ENCODE results near the gene LRRC75B.
A peak's percentile ranks its signal among the peaks of the same experiment; 100 is the strongest.
"Not testable (repeated sequence)": the region's sequence is repeated elsewhere in the genome, so short reads cannot be mapped to it uniquely, and the experiment has no call there.

LRRC75B gene

DNA sequence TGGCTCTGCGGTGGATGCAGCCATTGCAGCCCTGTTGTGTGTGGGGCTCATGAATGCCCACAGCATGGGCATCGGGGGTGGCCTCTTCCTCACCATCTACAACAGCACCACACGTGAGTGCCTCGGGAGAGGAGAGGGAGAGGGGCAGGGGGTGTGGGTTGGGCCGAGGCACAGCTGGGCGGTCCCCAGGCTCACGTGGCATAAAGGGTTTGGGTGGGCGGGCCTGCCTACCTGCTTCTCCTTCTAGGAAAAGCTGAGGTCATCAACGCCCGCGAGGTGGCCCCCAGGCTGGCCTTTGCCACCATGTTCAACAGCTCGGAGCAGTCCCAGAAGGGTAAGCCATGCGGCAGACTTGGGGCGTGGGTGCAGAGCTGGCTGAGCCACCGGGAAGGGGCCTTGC lies 21.9 kb upstream of the LRRC75B start:
- not testable (repeated sequence) for ATAC-seq (replicated peaks; ENCODE audit: extremely low read depth, poor library complexity, severe bottlenecking); H3K27ac Mint-ChIP-seq (ENCODE audit: low read depth); DNase-seq (ENCODE audit: low spot score in 2 of 2); H3K9me3 Mint-ChIP-seq; H3K36me3 Mint-ChIP-seq (ENCODE audit: insufficient read depth); H3K4me3 Mint-ChIP-seq; H3K27me3 Mint-ChIP-seq; H3K4me1 Mint-ChIP-seq

DNA sequence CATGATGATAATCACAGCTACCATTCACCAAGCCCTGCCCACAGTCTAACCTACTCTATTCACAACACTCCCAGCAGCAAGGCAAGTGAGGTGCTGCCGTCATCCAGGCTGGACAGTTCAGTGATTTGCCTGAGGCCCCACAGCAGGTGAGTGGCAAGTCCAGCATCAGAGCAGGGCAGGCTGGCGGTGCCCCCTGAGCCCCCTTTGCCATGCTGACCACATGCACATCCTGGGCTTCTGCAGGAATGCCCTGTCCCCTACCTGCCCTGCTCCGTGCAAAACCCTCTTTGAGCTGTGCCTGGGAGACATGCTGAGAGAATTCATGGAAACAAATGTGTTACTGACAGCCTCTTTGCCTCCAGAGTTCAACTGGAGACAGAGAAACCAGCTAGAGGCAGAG lies 17.0 kb upstream of the LRRC75B start:
- not testable (repeated sequence) for H3K27ac Mint-ChIP-seq (ENCODE audit: low read depth)

DNA sequence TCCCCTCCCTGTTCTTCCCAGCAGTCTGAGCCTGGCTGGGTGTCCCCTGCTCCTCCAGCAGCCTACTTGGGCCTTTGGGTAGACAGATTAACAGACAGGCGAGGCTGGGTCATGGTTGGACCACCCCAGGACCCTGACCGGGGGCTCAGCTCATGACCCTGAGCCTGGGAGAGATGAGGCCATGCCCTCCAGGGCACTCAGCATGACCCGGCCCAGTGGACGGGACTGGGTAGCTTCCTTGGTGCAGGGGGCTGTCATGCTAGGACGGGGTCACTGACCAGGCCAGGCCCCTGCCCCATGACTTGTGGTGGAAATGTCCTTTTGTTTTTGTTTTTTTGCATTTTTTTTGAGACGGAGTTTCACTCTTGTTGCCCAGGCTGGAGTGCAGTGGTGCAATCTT lies 15.5 kb upstream of the LRRC75B start:
- H3K27ac Mint-ChIP-seq (ENCODE audit: low read depth), result peak overlapping the region; percentile 99
- not testable (repeated sequence) for ATAC-seq (replicated peaks; ENCODE audit: extremely low read depth, poor library complexity, severe bottlenecking); DNase-seq (ENCODE audit: low spot score in 2 of 2); H3K9me3 Mint-ChIP-seq; H3K27me3 Mint-ChIP-seq; H3K36me3 Mint-ChIP-seq (ENCODE audit: insufficient read depth)
- H3K4me1 Mint-ChIP-seq, result peaks cover 18% of the 10 kb centered on the region
- H3K4me3 Mint-ChIP-seq, result peak overlapping the region; percentile 93

More for the DNA sequence above, 17.0 kb upstream of the LRRC75B start:
- not testable (repeated sequence) for DNase-seq (ENCODE audit: low spot score in 2 of 2); H3K4me3 Mint-ChIP-seq; ATAC-seq (replicated peaks; ENCODE audit: extremely low read depth, poor library complexity, severe bottlenecking); H3K27me3 Mint-ChIP-seq; H3K4me1 Mint-ChIP-seq; H3K36me3 Mint-ChIP-seq (ENCODE audit: insufficient read depth); H3K9me3 Mint-ChIP-seq

DNA sequence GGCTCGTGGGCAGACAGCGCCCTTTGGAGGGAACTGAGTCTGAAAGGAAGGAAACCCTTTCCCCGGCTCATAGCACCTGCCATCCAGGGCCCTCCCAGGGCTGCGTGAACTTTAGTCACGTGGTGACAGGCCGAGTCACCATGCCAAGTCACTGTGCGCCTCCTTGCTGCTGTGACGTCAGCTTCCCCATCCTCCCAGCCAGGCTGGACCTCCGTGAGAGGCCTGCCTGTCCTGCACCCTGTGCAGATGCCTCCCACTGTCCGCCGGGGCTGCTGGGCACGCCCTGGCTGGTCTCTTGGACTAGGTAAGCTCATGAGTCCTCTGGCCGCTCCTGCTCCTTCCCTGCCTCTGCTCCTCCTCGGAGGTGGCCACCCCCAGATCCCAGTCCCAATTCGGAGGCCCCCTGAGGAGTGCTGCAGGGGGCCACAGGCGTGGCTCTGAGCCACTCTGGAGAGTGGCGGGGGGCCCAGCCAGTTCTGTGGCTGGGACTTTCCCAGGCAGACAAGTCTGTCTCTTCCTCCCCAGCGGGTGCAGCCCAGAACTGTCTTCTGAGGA lies 14.6 kb upstream of the LRRC75B start:
- not testable (repeated sequence) for H3K27me3 Mint-ChIP-seq; H3K9me3 Mint-ChIP-seq; H3K36me3 Mint-ChIP-seq (ENCODE audit: insufficient read depth)
- Mint-ChIP-seq H3K4me1 (peaks cover 20% of the 10 kb centered on the region), H3K27ac (ENCODE audit: low read depth) (peak overlapping the region; percentile 99), H3K4me3 (peak overlapping the region; percentile 93)
- peak; percentile 75 for ATAC-seq (replicated peaks; ENCODE audit: extremely low read depth, poor library complexity, severe bottlenecking)
- DNase-seq (ENCODE audit: low spot score in 2 of 2), result peak in 1 of 2 donors; percentile 26

DNA sequence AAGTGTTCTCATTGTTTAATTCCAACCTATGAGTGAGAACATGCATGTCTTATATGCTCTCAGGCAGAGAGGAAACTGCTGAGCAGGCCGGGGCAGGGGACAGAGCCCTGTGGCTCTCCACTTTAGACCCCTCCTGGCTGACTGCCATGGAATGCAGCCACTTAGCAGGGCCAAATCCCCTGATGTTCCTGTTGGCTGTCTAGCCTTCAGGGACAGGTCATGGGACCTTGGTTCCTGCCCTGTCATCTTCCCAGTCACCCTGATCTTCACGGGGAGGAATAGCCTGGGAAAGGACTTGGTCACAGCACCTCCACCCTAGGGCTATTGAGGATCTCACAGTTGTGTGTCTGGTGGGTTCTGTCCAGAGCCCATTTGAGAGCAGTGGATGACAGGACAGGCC lies 13.5 kb upstream of the LRRC75B start:
- not testable (repeated sequence) for DNase-seq (ENCODE audit: low spot score in 2 of 2); H3K9me3 Mint-ChIP-seq; H3K27me3 Mint-ChIP-seq; H3K4me3 Mint-ChIP-seq; H3K27ac Mint-ChIP-seq (ENCODE audit: low read depth); H3K36me3 Mint-ChIP-seq (ENCODE audit: insufficient read depth); ATAC-seq (replicated peaks; ENCODE audit: extremely low read depth, poor library complexity, severe bottlenecking)
- H3K4me1 Mint-ChIP-seq, result peaks cover 20% of the 10 kb centered on the region

DNA sequence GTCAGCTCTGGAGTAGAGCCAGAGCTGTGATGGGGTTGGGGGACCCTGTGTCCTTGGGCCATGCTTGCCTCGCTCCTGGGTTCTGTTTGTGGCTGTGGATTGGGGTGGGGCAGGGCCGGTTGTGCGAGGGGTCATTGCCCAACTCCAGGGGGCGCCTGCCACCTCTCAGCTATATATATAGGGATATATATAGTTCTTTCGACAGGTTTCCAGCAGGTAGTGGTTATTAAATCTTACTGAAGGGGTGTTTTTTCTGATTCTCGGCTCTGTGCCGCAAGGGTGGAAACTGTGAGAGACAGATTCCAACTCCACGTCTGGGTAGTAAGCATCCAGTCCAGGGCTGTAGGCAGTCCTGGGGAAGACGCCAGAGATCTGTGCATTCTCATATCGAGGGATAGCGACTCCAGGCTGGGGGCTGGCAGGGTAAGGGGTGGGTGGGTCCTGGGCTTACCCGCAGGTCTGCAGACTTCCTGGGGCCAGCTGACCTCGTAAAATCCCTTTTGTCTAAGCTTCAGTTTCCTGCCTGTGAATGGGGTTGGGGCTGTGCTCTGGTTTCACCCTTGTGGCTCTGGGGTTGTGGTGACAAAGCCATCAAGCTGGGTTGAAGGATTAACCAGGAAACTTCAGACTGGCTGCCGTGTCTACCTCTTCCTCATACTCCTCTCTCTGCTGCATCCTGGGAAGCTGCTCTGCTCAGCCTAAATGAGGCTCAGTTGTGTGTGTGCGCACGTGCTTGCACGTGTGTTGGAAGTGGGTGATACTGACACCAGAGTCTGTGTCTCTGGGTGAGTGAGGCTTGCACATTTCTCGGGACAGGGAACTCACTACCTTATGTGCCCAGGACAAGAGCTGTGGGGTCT lies 11.1 kb upstream of the LRRC75B start:
- H3K27ac Mint-ChIP-seq (ENCODE audit: low read depth), result peak overlapping the region; percentile 57
- not testable (repeated sequence) for DNase-seq (ENCODE audit: low spot score in 2 of 2); H3K27me3 Mint-ChIP-seq; H3K9me3 Mint-ChIP-seq; H3K36me3 Mint-ChIP-seq (ENCODE audit: insufficient read depth)
- ATAC-seq (replicated peaks; ENCODE audit: extremely low read depth, poor library complexity, severe bottlenecking), result peak; percentile 50
- peak overlapping the region; percentile 63 for H3K4me3 Mint-ChIP-seq
- peaks cover 20% of the 10 kb centered on the region for H3K4me1 Mint-ChIP-seq

DNA sequence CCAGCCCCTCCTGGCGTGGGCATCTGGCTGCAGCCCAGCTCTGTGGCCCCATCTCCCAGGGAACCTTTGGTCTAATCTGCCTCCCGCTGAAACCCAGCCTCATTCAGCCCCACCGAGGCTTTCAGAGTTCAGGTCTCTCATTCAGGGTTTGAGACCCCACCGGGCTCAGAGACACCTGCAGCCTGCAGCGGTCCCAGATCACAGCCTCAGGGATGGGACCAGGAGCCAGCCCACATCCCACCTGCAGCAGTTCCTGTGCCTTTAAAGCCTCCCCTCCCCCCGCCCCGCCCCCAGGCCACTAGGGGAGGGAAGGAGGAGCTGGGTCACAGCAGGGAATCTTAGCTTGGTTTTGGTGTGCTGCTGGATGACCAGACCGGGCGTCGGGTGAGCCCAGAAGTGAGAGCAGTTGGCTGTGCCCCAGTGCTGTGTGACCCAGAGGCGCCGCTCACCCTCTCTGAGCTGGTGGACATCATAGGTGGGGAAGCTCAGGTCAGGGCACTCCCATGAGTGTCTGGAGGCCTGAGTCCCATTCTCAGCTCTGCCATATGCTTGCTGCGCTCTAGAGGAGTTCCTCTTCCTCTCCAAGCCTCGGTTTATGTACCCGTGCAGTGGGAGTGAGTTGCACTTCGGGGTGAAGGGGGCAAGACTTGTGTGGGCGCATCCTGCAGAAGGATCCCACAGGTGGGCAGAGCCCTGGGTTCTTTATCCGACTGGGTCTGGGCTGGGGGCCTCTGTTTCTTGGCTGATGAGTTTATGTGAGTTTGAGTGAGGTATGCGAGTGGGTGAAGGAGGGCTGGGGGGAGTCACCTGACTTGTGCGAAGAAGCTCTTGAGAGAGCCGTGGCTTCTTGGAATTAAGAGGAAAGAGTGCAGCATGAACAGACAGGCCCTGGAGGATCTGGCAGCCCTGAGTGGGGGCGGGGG lies 10.2 kb upstream of the LRRC75B start, which contains the start of gene GGT1:
Gene GGT1 (plus strand): TSS at position 347 of the 923 bp plus-strand sequence. CDS start 7,889 bp downstream, outside the sequence.
- not testable (repeated sequence) for H3K27me3 Mint-ChIP-seq; DNase-seq (ENCODE audit: low spot score in 2 of 2); H3K9me3 Mint-ChIP-seq; ATAC-seq (replicated peaks; ENCODE audit: extremely low read depth, poor library complexity, severe bottlenecking); H3K36me3 Mint-ChIP-seq (ENCODE audit: insufficient read depth)
- peak within 1 kb of the TSS; percentile 57 for H3K27ac Mint-ChIP-seq (ENCODE audit: low read depth)
- H3K4me1 Mint-ChIP-seq, result peaks cover 20% of the 10 kb centered on the region
- peak within 1 kb of the TSS; percentile 63 for H3K4me3 Mint-ChIP-seq

DNA sequence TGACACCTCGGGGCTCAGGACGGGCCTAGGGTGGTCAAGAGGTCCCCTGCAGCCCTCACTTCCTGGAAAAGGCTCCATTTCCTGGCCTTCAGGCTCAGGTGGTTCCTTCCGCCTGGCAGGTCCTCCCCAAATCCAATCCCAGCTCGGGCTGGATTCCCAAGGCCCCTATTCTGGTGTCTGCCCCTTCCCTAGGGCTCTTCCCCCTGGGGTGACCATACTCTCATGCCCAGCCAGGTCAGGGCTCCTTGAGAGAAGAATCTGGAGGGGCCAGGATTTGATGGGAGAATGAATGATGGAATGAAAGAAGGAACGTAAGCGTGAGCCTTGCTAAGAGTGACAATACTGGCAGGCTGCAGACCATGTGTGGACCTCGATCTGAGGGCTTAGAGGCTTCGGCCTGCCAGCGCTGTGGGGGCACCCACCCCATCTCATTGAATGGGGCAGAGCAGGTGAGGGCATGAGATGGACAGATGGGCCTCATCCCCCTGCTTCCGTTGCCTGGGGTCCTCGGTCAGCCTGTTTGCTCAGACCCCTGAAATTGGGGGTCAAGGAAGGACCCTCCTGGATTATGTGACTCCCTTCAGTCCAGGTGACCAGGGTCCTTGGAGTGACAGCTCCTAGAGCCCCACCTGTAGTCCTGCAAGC lies 9.4 kb upstream of the LRRC75B start:
- peaks cover 15% of the 10 kb centered on the region for H3K4me1 Mint-ChIP-seq
- not testable (repeated sequence) for H3K27me3 Mint-ChIP-seq; H3K36me3 Mint-ChIP-seq (ENCODE audit: insufficient read depth); H3K4me3 Mint-ChIP-seq; ATAC-seq (replicated peaks; ENCODE audit: extremely low read depth, poor library complexity, severe bottlenecking); DNase-seq (ENCODE audit: low spot score in 2 of 2); H3K27ac Mint-ChIP-seq (ENCODE audit: low read depth); H3K9me3 Mint-ChIP-seq

DNA sequence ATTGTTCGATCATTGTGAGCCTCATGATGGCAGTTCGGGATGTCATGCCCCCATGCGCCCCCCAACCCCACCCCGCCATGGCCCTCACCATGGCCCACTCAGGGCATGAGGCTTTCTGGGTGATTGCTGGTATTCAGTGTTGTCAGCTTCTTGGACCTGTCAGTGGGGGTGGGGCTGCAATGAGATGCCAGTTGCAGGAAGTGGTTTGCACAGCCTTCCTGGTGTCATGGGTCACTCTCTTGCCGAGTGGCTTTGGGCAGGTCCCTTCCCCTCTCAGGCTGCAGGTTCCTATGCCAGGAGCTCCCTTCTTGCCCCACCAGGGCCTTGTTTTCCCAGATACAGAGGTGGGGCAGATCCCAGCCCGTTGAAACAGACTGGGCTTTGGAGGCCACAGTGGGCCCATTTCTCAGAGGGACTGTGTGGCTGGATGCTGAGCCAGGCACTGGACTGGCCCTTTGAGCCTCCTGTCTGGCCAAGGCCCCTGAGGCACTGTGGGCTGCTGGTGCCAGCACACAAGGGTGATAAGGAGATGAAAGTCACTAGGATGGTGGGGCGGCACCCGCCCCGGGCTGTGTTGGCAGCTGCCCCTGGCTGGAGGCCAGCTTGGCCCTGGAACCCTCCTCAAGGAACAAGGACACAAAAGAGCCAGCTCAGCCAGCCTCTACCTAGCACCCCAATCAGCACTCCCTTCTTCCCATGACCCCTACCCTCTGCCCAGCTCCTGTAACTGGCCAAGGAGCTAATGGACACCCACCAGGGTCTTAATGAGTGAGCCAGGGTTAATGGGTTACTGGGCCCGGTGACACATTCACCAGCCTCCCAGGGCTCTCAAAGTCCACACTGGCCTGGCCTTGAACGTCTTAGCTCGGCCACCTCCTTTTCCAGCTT lies 8.6 kb upstream of the LRRC75B start:
- Mint-ChIP-seq H3K27me3 (no peaks in the 10 kb centered on the region), H3K4me1 (peaks cover 15% of the 10 kb centered on the region), H3K9me3 (no peaks in the 10 kb centered on the region), H3K4me3 (no peak overlapping the region), H3K27ac (ENCODE audit: low read depth) (no peak overlapping the region), H3K36me3 (ENCODE audit: insufficient read depth) (no peaks in the 10 kb centered on the region)
- DNase-seq (ENCODE audit: low spot score in 2 of 2) (no peak), ATAC-seq (replicated peaks; ENCODE audit: extremely low read depth, poor library complexity, severe bottlenecking) (no peak)

DNA sequence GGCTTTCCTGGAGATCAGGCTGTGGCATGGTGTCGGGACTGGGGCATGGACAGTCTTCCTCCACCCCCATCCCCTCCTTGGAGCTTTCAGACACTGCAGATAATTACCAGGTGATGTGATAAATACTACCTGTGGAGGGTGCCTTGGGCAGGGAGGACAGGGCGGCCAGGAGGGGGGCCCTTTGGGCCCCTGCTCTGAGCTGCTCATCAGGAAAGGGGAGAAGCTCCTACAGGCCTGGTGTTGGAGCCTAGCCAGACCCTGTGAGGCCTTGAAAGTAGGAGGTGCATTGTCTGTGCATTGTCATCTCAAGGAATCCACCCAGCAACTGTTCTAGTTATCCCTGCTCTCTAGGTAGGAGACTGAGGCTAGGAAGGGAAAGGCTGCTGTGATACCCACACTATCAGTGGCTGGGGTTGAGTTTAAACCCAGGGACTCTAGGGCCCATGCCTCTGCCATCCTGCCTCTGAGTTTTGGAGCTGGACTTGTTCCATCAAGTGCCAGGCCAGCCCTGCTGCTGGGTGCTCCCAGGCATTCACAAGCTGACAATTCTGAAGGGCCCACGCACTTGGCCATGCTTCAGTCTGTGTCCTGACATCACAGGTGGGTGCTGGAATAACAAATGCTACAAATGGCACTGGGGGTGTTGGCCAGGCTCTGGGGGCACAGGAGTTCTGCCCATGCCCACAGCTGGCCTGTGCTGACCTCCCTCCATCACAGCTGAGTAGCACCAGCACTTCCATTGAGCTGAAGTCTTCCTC lies 7.3 kb upstream of the LRRC75B start:
- H3K4me3 Mint-ChIP-seq; H3K27ac Mint-ChIP-seq (ENCODE audit: low read depth); ATAC-seq (replicated peaks; ENCODE audit: extremely low read depth, poor library complexity, severe bottlenecking); H3K27me3 Mint-ChIP-seq; DNase-seq (ENCODE audit: low spot score in 2 of 2); H3K36me3 Mint-ChIP-seq (ENCODE audit: insufficient read depth); H3K9me3 Mint-ChIP-seq: not testable (repeated sequence)
- peaks cover 15% of the 10 kb centered on the region for H3K4me1 Mint-ChIP-seq

DNA sequence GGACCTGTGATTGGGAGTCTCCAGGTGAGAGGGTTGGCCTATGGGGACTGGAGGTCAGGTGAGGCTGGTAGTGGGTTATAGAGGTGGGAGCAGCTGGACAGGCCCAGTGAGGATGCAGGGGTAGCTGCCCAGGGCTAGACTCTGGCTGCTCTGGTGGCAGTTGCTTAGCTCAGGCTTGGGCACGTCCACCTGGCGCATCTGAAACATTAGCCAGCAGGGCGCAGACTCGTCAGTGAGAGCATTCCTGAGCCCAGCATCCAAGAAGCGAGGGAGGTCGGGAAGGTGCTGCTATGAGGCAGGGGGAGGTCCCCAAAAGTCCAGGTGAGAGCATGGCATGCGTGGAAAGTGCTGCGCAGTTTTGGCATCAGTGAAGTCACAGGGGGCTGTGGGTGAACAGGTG lies 6.6 kb upstream of the LRRC75B start:
- Mint-ChIP-seq H3K27ac (ENCODE audit: low read depth) (no peak overlapping the region), H3K27me3 (no peaks in the 10 kb centered on the region), H3K4me3 (no peak overlapping the region), H3K9me3 (no peaks in the 10 kb centered on the region), H3K4me1 (peaks cover 14% of the 10 kb centered on the region), H3K36me3 (ENCODE audit: insufficient read depth) (no peaks in the 10 kb centered on the region)
- DNase-seq (ENCODE audit: low spot score in 2 of 2), result no peak
- ATAC-seq (replicated peaks; ENCODE audit: extremely low read depth, poor library complexity, severe bottlenecking), result no peak

All from central memory CD8-positive, alpha-beta T cell (primary cell).